ENCODE data around the gene FAM229B.
"Not testable (repeated sequence)": the region's sequence is repeated elsewhere in the genome, so short reads cannot be mapped to it uniquely, and the experiment has no call there.

Gene FAM229B

DNA sequence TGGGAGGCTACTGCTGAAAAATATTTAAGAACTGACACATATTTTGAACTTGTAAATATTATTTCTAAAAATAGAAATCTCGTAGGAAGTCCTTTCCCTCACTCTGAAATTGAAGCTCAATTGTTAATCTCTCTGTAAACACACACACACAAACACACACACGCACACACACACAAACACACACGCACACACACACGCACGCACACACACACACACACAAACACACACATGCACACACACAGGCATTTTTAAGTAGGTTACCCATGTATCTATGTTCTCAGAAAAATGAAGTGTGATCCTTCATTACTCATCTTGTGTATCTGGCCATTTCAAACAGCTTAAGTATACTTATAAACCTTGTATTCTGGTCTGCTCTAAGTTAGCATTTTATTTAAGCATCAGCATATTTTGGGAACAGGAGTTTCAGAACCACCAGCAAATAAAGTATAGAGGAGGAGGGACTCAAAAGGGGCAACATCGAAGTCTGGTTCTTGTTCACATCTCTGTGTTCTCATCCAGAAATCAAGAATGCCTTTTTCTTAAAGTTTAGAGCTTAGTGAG is 21.9 kb upstream of the FAM229B start:
- no peak for DNase-seq (ENCODE audit: low read depth)

- DNase-seq (ENCODE audit: low read depth), result no peak
Measured at GRCh38 chr6:112066606-112067005, 20.8 kb upstream of the FAM229B start.

- DNase-seq (ENCODE audit: low read depth), result no peak
Measured at GRCh38 chr6:112081569-112081968, 5.8 kb upstream of the FAM229B start.

DNA sequence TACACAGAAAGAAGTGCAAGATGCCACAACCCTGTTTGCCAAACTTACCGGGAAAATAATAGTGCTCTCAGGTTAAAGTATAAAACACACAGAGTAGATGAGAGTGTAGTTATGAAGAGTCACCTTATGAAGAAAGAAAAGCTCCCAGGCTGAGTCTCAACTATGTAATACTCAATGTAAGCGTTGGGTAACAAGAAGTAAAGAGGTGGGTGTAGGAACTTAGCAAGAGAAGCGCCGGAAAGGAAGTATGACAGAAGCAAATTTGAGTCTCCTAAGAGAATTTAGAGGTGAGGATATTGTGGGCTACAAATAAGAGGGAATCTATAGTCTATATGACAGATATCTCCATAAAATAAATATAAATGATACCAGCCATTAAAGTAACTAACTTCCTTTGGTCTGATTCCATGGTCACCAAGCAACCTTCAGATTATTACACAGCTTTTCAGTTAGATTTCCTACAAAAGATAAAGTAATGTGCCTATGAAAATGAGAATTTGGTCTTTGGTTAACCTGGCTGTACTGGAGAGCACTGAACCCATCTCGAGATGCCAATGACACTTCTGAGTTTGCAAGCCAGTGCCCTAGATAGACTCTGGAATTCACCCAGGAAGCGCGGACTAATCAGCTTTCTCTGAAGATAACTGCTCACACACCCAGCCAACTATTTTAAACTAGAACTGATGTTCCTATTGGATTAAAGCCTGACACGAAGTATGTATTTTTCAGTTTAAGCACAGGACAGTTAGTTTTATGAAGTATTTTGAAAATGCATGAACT is 1.9 kb upstream of the FAM229B start:
- DNase-seq (ENCODE audit: low read depth), result no peak

DNA sequence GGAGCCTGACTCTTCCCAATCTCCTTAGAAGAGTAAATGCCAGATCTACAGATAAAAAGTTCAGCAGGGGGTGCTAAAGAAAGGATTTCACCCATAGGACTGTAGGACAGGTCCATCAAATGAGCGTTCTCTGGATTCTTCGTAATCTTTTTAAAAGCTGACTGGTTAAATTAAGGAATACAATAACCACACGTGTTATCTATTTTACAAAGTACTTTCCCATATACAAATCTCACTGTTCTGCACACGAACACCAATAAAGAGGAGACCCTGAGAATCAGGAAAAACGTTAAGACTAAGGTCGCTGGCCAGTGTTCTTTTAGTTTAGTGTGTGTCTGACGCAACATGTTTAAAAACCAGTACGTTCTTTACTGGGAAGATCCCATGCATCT is 651 bp upstream of the FAM229B start:
- no peak for DNase-seq (ENCODE audit: low read depth)

DNA sequence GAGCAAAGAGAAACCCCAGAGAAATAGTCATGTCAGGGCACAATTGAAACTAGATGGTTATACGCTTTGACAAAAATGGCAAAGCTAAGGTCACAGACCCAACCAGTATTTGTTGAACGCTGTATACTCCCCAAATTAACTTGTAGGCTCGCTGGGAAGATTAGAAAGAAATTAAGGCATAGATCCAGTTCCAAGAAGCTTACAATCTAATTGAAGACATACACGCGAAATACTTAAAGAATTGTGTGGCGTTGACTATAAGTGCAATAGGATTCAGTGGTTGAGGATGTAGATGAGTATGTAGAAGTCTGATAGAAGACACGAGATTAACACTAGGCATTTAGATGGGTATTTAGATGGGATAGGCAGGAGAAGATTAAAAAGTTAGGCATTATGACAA is 525 bp downstream of the FAM229B start:
- no peak for DNase-seq (ENCODE audit: low read depth)

DNA sequence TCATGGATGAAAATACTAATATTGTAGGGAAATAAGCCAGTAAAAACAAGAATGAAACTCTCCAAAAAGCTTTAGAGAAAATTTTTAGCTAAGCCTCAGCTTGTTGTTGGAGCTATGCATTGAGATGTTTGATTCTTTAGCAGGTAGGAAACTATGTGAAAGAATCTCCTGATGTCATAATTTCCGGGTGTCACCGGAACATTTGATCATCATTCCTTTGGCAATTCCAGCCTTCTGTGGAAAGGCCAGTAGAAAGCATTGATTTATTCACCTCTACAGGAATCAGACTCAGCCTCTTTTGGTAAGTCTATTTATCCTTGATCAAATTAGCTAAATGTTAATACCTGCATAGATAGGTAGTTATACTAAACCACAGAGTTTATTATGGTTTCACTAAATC is 9.5 kb downstream of the FAM229B start:
- no peak for DNase-seq (ENCODE audit: low read depth)

DNA sequence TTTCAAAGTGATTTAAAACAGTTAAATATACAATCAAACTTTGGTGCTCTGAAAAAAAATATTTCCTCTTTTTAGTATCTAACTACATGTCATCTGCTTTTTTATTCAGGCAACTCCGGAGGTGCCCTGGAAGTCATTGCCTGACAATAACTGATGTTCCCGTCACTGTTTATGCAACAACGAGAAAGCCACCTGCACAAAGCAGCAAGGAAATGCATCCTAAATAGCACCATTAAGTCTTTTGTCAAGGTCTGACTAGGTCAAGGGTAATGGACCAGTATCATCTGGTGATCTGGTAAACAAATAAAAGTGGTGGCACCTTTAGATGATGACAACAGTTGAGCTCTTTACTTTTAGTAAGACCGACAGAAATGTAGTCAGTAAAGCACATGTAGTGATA is 13.2 kb downstream of the FAM229B start:
- no peak for DNase-seq (ENCODE audit: low read depth)

DNA sequence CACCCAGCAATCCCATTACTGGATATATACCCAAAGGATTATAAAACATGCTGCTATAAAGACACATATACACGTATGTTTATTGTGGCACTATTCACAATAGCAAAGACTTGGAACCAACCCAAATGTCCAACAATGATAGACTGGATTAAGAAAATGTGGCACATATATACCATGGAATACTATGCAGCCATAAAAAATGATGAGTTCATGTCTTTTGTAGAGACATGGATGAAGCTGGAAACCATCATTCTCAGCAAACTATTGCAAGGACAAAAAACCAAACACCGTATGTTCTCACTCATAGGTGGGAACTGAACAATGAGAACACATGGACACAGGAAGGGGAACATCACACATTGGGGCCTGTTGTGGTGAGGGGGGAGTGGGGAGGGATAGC is 18.6 kb downstream of the FAM229B start:
- not testable (repeated sequence) for DNase-seq (ENCODE audit: low read depth)

DNA sequence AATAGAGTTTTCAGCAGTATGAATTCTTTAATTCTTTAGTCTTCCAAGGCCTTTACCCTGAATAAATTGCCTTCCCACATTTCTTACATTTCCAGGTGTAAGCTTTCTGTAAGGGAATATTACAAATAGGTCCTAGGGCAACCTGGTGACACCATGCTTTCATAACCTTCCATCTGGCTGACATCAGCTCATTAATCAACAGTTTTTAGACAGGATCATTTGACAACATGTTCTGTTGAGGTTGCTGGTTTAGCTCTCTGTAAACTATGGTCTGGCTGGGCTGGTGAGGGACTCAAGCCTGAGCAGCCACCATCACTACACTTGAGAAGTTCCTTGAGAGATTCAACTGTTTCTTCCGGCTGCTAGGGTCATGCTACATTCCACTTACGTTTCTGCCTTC is 19.2 kb downstream of the FAM229B start:
- DNase-seq (ENCODE audit: low read depth), result no peak

- no peak for DNase-seq (ENCODE audit: low read depth)
Measured at GRCh38 chr6:112109262-112109661, 21.9 kb downstream of the FAM229B start.

DNA sequence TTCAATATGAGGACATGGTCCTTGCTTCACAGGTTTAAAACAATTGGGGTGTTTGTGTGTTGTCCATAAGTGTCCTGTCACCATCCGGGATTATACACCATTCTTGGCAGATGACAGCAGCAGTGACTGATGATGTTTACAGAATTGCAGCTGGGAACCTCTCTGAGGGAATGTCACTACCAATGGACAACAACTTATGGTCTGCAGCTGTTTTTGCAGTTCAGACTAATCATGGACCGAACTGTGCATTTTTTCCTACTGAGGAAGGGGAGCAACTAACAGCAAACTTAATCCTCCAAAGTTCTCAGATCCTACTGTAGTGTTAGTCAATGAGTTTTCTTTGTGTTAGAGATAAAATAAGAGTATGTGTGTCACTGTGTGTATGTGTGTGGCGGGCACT is 26.0 kb downstream of the FAM229B start:
- DNase-seq (ENCODE audit: low read depth), result no peak

DNA sequence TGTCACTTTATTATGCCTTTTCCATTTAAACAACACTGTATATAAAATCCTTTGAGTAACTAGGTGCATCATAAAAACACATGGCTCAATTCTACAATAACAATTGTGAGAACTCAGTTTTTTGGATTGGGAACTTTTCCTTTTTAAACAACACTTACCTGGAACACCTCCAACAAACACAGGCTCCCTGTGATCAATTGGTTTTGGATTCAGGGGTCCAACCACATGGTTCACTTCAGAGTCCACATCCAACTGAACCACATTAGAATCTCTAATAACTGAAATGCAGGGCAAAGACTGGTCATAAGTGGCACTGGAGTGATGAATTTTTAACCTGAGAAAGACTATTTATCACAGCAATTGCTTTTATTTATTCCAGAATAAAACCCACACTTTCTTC is 26.5 kb downstream of the FAM229B start:
- DNase-seq (ENCODE audit: low read depth), result no peak

GRCh38 chr6:112114577-112115223 is 27.3 kb downstream of the FAM229B start:
- no peak for DNase-seq (ENCODE audit: low read depth)

DNA sequence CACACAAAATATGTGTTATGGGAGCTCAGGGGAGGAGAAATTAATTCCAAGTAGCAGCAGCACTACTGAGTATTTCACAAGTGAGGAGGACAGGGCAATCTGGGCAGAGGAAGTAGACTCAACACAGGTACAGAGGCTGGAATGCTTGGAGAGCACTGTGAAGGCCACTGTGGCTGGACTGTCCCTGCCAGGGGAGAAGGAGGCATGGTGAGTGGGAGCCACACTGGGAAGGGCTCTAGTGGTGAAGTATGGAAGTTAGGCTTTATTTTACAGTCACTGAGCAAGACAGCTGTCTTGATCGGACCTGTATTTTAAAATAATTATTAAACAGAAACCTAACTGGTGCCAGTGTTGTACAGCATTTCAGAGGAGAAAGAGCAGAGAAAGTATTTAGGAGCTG is 28.8 kb downstream of the FAM229B start:
- DNase-seq (ENCODE audit: low read depth), result no peak

GRCh38 chr6:112117554-112117953 is 30.2 kb downstream of the FAM229B start:
- no peak for DNase-seq (ENCODE audit: low read depth)

DNA sequence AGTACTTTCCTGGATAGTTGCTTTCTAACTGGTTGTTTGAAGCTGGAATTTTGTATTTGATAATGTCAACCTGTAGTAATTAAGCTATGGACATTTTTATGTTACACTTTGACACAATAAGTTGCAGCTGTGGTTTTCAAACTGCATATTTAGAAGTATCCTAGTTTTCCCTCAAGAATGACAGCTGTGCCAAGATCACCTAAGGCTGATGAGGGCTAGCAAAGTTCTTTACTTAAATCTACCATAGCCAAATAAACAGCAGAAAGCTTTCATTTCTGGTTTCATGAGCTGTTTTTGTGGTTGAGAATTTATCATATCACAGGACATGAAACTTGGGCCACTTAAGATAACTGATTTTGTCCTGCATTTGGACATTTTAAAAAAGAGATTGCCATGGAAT is 30.6 kb downstream of the FAM229B start:
- no peak for DNase-seq (ENCODE audit: low read depth)

DNA sequence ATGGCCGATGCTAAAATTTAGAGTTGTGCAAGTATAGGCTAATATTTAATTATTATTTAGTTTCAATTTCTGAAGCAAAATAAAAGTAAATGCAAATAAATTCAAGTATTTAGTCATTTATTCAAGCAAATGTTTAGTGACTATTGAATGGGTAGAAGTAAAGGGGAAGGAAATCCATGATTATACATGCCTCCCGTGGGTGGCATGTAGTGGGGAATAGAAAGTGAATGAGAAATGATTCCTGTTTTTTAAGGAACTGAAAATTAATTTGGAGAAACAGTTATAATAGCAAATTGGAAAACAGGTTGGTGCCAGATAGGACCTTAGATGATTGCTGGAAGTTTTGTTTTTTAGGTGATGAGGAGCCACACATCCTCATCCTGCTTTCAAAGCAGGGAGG is 35.4 kb downstream of the FAM229B start:
- DNase-seq (ENCODE audit: low read depth), result no peak

DNA sequence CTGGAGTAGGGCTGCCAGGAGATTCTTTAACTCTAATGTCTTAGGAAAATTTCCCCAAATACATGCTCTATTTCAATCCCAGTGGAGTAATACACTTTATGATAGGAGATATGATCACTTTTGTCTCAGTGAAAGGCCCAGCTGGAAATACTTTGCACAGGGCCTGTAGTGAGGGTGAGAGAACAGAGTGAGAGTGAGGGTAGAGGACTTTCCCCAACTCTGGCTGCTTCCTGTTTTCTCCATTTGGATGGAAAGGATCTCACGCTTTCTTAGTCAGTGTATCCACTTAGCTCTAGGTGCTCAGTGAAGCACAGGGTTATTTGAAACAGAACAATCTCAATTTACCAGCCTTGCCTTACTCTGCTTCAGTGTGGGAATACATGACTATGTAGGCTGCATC is 36.6 kb downstream of the FAM229B start:
- DNase-seq (ENCODE audit: low read depth), result no peak

- DNase-seq (ENCODE audit: low read depth), result no peak
Measured at GRCh38 chr6:112128208-112128607, 40.8 kb downstream of the FAM229B start.

- DNase-seq (ENCODE audit: low read depth), result no peak
Measured at GRCh38 chr6:112130878-112131277, 43.5 kb downstream of the FAM229B start.

DNA sequence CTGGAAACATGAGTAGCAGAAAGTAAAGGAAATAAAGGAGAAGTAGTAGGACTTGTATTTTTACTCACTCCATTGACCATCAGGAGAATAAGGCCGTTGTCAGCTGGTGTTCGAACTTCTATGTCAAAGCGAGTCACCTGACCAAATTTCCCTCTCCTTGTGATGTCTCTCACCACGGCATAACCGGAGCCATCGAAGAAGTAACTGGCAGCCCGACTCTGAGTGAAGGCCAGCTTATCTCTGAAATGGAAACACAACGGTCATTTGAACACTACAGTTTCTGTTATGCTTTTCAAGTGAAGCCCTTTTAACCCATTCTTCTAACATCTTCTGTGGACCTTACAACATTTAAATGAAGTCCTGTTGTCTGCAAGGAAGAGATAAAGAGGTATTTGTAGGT is 51.7 kb downstream of the FAM229B start:
- DNase-seq (ENCODE audit: low read depth), result no peak

DNA sequence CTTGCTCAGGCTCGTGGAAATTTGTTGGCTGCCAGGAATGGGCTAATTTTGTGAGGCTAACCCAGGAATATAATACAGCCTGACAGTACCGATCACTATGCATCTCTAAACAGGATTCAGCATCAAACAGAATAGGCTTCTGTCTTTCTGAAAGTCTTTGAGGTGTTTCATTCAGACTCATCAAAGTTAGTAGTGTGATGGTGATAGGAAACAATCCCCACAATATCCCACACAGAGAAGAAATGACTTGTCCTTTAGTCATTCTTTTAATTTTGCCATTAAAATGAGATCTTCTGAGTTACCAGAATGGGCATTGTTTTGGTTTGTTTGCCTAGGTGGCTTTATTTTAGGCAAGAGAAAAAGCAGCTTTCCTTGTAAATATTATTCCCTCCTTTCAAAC is 54.3 kb downstream of the FAM229B start:
- DNase-seq (ENCODE audit: low read depth), result no peak
